HG03064 (cell line): ENCODE results near the gene CDK5RAP1.

Experiments used
- ATAC-seq: cut with Tn5 transposase; IDR thresholded peaks from one replicate; pipeline ENCODE4 v1.9.1; 2021; ENCODE audit warnings: low read depth; ENCODE audit not compliant: unreplicated experiment

Gene CDK5RAP1

DNA sequence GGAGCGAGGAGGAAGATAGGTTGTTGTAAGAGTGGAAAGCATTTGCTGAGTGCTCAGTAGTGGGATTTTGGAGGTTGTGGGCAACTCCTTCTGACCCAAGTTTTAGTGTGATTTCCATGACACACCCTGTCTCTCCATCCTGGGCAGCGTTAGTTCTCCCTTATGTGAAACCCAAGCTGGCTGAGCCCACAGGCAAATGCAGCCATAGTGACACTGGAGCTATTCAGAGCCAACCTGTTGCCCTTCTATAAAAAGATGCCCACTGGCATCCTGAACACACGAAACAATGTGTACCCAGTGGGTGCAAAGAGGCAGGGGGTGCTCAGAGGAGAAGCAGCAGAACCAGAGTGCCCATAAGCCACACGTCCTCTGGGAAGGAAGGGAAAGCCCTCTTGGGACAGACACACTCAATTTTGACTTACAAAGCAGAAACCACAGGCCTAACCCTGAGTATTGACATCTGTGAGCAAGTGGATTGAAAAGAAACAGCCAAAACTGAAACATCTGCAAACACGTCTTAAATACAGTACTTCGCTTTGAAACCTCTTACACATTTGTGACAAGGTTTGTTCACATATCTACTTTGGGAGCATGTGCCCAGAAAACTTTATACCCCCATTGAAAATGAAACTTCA lies 63.7 kb downstream of the CDK5RAP1 start:
- no peak for ATAC-seq

DNA sequence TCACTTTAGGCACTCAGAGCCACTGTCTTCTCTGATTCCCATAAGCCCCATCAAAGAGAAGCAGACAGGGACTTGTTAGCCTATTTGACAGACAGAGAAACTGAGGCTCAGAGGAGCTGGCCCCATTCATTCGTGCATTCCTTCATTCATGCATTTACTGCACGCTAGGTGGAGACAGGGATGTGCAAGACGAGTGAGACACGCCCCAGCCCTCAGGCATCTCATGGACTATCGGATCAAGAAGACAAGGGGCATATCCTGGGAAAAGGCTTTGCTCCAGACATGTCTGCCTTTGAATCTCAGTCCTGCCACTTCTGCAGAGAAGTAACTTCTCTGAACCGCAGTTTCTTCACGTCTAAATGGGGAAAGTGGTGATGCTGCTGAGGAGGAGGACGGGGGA lies 64.2 kb downstream of the CDK5RAP1 start:
- no peak for ATAC-seq

GRCh38 chr20:33336375-33336774 lies 64.9 kb downstream of the CDK5RAP1 start:
- ATAC-seq: no peak

DNA sequence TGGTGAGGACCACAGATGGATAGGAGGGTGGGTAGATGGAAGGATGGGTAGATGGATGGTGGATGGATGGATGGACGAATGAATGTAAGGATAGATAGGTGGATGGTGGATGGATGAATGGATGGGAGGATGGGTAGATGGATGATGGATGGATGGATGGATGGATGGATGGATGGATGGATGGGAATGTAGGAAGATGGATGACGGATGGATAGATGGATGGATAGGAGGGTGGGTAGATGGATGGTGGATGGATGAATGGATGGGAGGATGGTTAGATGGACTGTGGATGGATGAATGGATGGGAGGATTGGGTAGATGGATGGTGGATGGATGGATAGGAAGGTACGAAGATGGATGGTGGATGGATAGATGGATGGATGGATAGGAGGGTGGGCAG lies 67.2 kb downstream of the CDK5RAP1 start:
- ATAC-seq: no peak

- no peak for ATAC-seq
Observed at GRCh38 chr20:33333616-33334015, 67.7 kb downstream of the CDK5RAP1 start.

DNA sequence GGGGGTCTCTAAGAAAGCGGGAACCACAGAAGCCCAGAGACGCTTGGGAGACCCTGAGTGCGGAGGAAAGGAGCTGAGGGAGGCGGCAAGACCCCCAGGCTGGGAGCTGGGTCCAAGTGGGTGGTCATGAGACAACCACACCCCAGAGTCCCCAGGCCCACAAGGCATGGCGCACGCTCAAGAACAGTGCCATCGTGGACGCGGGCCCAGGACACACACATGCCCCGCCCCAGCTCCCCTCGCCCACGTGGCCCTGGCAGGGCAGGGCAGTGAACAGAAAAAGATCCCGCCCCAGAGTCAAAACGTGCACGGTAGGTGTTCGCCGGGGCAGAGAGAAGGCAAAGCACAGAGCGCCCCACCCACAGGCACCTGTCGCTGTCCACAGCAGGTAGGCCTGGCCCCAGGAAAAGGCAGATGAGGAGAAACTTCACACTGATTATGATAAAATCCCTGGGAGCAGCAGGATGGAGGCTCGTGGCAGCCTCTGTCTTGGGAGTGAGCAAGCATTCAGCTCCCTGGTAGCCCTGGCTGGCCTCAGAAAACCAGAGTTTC lies 68.3 kb downstream of the CDK5RAP1 start:
- no peak for ATAC-seq

GRCh38 chr20:33328157-33329137 lies 72.9 kb downstream of the CDK5RAP1 start:
- ATAC-seq: no peak

DNA sequence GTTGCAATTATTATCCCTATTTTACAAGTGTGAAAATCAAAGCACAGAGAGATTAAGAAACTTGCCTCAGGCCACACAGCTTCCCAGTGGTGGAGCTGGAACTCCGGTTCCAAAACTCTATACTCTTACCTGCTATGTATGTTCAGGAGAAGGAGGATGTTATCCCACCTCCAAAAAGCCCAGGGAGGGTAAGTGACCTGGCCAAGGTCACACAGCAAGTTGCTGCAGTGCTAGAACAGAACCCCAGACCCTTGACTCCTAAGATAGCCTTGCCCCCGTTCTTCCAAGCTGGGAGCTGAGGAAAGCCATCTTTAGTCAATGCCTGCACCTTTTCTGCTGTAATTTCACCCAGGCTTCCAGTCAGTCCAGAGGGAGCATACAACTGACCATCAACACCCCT lies 76.0 kb downstream of the CDK5RAP1 start:
- ATAC-seq: no peak

- no peak for ATAC-seq
Observed at GRCh38 chr20:33323236-33323635, 78.1 kb downstream of the CDK5RAP1 start.

DNA sequence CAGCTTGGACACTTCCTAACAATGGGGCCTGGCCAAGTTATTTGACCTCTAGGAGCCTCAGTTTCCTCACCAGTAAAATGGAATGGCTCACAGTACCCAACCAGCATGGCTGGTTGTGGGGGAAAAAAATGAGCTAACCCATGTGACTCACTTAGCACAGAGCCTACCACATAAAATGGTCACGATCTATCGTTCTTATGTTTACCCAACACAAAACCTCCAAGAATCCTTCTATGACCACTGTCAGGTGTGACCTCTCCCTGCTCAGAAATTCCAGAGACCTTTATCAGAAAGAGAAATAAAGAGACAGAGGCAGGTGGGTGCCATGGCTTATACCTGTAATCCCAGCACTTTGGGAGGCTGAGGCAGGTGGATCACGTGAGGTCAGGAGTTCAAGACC lies 78.9 kb downstream of the CDK5RAP1 start:
- ATAC-seq: no peak

DNA sequence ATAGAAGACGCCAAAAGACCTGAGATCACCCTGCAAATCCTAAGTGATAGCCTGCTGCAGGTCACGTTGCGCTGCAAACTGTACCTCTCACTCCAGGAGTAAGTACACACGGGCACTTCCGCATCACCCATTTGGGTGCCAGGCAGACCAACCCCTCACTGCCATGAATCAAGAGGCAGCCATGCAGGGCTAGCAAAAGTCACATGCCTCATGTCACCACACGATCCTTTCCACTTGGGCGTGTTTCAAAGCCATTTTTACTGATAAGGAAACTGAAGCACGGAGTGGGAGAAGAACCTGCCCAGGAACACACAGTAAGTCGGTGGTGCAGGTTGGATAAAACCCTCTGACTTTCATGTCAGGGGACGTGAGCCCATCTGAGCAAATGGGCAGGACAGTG lies 81.3 kb downstream of the CDK5RAP1 start:
- no peak for ATAC-seq

GRCh38 chr20:33318096-33318429 lies 83.3 kb downstream of the CDK5RAP1 start:
- no peak for ATAC-seq

DNA sequence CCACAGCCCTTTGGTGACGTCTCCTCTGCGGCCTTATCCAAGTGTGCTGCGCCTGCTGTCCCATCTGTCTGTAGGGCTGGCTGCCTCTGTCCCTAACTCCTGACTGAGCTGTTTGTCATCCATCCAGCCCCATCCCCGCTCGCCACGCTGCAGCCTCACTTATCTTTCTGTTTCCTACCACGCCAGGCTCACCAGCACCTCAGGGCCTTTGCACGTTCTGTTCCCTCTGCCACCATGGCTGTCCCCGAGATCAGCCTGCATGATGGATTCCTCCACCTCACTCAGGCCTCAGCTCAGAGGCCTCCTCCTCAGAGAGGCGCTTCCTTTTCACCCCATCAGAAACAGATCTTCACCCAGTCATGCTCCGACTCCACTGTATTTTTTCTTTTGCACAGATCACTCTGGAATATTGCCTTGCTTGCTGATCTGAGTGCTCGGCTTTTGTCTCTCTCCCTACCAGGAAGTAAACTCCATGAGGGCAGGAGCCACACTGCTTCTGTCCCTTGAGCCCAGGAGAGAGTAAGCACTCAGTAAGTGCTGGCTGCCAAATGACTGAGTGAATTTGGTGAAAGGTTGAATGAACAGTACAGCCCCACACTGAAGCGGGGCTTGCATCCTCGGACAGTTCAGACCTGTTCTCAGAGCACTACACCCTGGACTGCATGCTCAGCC lies 83.8 kb downstream of the CDK5RAP1 start:
- ATAC-seq: no peak

DNA sequence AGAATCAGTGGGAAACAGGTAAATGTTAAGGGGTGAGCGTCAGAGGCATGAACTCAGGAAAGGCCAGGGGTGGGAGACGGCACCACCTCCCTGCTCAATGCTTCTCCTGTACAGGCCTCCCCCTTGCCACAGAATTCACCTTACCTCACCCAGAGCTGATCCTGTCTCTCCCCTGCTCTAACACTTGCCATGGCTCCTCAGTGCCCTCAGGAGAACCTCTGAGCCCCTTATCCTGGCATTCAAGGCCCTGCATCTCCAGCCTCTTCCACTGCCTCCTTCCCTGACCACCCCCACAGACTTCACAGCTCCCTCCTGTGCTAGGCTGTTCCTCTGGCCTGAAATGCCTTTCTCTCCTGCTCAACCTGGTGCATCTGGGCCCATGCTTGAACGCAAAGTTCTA lies 84.4 kb downstream of the CDK5RAP1 start:
- no peak for ATAC-seq

DNA sequence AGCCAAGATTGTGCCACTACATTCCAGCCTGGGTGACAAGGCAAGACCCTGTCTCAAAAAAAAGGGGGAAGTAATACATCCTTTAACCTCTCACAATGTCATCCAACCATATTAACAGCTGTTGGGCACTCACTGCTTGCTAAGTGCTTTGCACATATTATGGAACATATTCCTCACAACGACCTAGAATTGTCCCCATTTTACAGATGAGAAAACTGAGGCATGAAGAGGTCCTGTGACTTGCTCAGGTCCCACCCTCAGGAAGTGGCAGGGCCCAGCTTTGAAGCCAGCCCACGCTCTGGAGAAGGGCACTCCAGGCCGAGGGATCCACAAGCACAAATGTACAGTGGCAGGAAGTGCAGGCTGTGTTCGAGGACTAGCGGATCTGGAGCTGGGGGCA lies 85.0 kb downstream of the CDK5RAP1 start:
- no peak for ATAC-seq

- no peak for ATAC-seq
Observed at GRCh38 chr20:33313686-33314314, 87.5 kb downstream of the CDK5RAP1 start.

GRCh38 chr20:33312583-33312982 lies 88.7 kb downstream of the CDK5RAP1 start:
- ATAC-seq: no peak

- ATAC-seq: no peak
Observed at GRCh38 chr20:33311996-33312395, 89.3 kb downstream of the CDK5RAP1 start.

- ATAC-seq: no peak
Observed at GRCh38 chr20:33311011-33311410, 90.3 kb downstream of the CDK5RAP1 start.

- no peak for ATAC-seq
Observed at GRCh38 chr20:33310327-33310899, 90.9 kb downstream of the CDK5RAP1 start.
